HG02973 (cell line): ENCODE measurements around the gene CR1L.
A peak's percentile ranks its signal among the peaks of the same experiment; 100 is the strongest.
"Not testable (repeated sequence)": the region's sequence is repeated elsewhere in the genome, so short reads cannot be mapped to it uniquely, and the experiment has no call there.

Experiments used
- ATAC-seq: cut with Tn5 transposase; IDR thresholded peaks from one replicate; pipeline ENCODE4 v1.9.1; 2021; ENCODE audit warnings: moderate library complexity; ENCODE audit not compliant: unreplicated experiment

The CR1L gene

GRCh38 chr1:207744000-207744534 is 99.1 kb downstream of the CR1L start:
- ATAC-seq: no peak

GRCh38 chr1:207745285-207745684 is 100.4 kb downstream of the CR1L start:
- ATAC-seq: no peak

GRCh38 chr1:207745839-207746767 is 101.2 kb downstream of the CR1L start:
- ATAC-seq: no peak

- ATAC-seq: no peak
These were observed 102.9 kb downstream of the CR1L start for GRCh38 chr1:207747627-207748492.

GRCh38 chr1:207748737-207749528 is 104.0 kb downstream of the CR1L start:
- ATAC-seq: no peak

GRCh38 chr1:207750631-207751305 is 105.8 kb downstream of the CR1L start:
- ATAC-seq: no peak

GRCh38 chr1:207751463-207751789 is 106.5 kb downstream of the CR1L start:
- not testable (repeated sequence) for ATAC-seq

GRCh38 chr1:207751790-207752455 is 107.0 kb downstream of the CR1L start, which contains the start of gene CD46:
Gene CD46 (plus strand): TSS chr1:207752054. CDS start chr1:207752213, 159 bp downstream.
- peak; percentile 91 for ATAC-seq

GRCh38 chr1:207752456-207752998 is 107.6 kb downstream of the CR1L start:
- peak; percentile 26 for ATAC-seq

- no peak for ATAC-seq
These were observed 108.7 kb downstream of the CR1L start for GRCh38 chr1:207753611-207754010.

GRCh38 chr1:207754011-207754410 is 109.1 kb downstream of the CR1L start:
- no peak for ATAC-seq

GRCh38 chr1:207754974-207755700 is 110.2 kb downstream of the CR1L start:
- ATAC-seq: no peak

GRCh38 chr1:207755846-207756693 is 111.1 kb downstream of the CR1L start:
- no peak for ATAC-seq

- ATAC-seq: no peak
These were observed 117.7 kb downstream of the CR1L start for GRCh38 chr1:207762622-207763021.

GRCh38 chr1:207763091-207763490 is 118.2 kb downstream of the CR1L start:
- ATAC-seq: no peak

GRCh38 chr1:207763972-207764371 is 119.0 kb downstream of the CR1L start:
- no peak for ATAC-seq

GRCh38 chr1:207766569-207766968 is 121.6 kb downstream of the CR1L start:
- no peak for ATAC-seq

GRCh38 chr1:207770514-207770913 is 125.6 kb downstream of the CR1L start:
- not testable (repeated sequence) for ATAC-seq
